Measurements from ENCODE around the gene GPA33.

GPA33 gene

GRCh38 chr1:167082511-167083027 is 7.6 kb downstream of the GPA33 start:
- no peaks in the 10 kb centered on the region for H4K20me1 ChIP-seq (ENCODE audit: control insufficient read depth, insufficient read depth, low read depth, low read length)
- no peak overlapping the region for H3K4me3 ChIP-seq (ENCODE audit: low read length)
- no peak for TF ChIP-seq EZH2phosphoT487 (IDR thresholded peaks at IDR 0.05; ENCODE audit: borderline replicate concordance, low read length)
- no peak for TF ChIP-seq CTCF (IDR thresholded peaks at IDR 0.05; ENCODE audit: low read depth, low read length, poor library complexity, severe bottlenecking)
- H3K9me2 ChIP-seq (replicated peaks; ENCODE audit: control insufficient read depth, low read length), result no peaks in the 10 kb centered on the region
- H3K27me3 ChIP-seq (ENCODE audit: control insufficient read depth, low read length), result peaks cover 42% of the 10 kb centered on the region
- H3K4me1 ChIP-seq (ENCODE audit: control insufficient read depth, low read length), result no peaks in the 10 kb centered on the region
- H3K36me3 ChIP-seq (ENCODE audit: control insufficient read depth, low read length), result no peaks in the 10 kb centered on the region
- no peak overlapping the region for H3K27ac ChIP-seq (ENCODE audit: low read depth, low read length)
- no peaks in the 10 kb centered on the region for H3K9me3 ChIP-seq (ENCODE audit: control insufficient read depth, insufficient read depth, low read length)
- no peaks in the 10 kb centered on the region for H3F3A ChIP-seq (ENCODE audit: control insufficient read depth, insufficient read depth)
- H3K79me2 ChIP-seq (ENCODE audit: control insufficient read depth, low read length), result no peaks in the 10 kb centered on the region
- no peak overlapping the region for H3K4me2 ChIP-seq (ENCODE audit: low read length)

GRCh38 chr1:167081594-167082156 is 8.5 kb downstream of the GPA33 start:
- Histone ChIP-seq H3K36me3 (ENCODE audit: control insufficient read depth, low read length) (no peaks in the 10 kb centered on the region), H4K20me1 (ENCODE audit: control insufficient read depth, insufficient read depth, low read depth, low read length) (no peaks in the 10 kb centered on the region), H3F3A (ENCODE audit: control insufficient read depth, insufficient read depth) (no peaks in the 10 kb centered on the region), H3K9me2 (replicated peaks; ENCODE audit: control insufficient read depth, low read length) (no peaks in the 10 kb centered on the region), H3K9me3 (ENCODE audit: control insufficient read depth, insufficient read depth, low read length) (no peaks in the 10 kb centered on the region), H3K4me3 (ENCODE audit: low read length) (no peak overlapping the region), H3K79me2 (ENCODE audit: control insufficient read depth, low read length) (no peaks in the 10 kb centered on the region), H3K27me3 (ENCODE audit: control insufficient read depth, low read length) (peaks cover 45% of the 10 kb centered on the region), H3K4me1 (ENCODE audit: control insufficient read depth, low read length) (no peaks in the 10 kb centered on the region), H3K27ac (ENCODE audit: low read depth, low read length) (no peak overlapping the region), H3K4me2 (ENCODE audit: low read length) (no peak overlapping the region)
- no peak for TF ChIP-seq EZH2phosphoT487 (IDR thresholded peaks at IDR 0.05; ENCODE audit: borderline replicate concordance, low read length)
- no peak for TF ChIP-seq CTCF (IDR thresholded peaks at IDR 0.05; ENCODE audit: low read depth, low read length, poor library complexity, severe bottlenecking)

GRCh38 chr1:167077868-167078210 is 12.3 kb downstream of the GPA33 start:
- no peaks in the 10 kb centered on the region for H3F3A ChIP-seq (ENCODE audit: control insufficient read depth, insufficient read depth)
- TF ChIP-seq CTCF (IDR thresholded peaks at IDR 0.05; ENCODE audit: low read depth, low read length, poor library complexity, severe bottlenecking), result no peak
- no peak for TF ChIP-seq EZH2phosphoT487 (IDR thresholded peaks at IDR 0.05; ENCODE audit: borderline replicate concordance, low read length)
- H3K4me2 ChIP-seq (ENCODE audit: low read length), result no peak overlapping the region
- H4K20me1 ChIP-seq (ENCODE audit: control insufficient read depth, insufficient read depth, low read depth, low read length), result no peaks in the 10 kb centered on the region
- no peaks in the 10 kb centered on the region for H3K9me2 ChIP-seq (replicated peaks; ENCODE audit: control insufficient read depth, low read length)
- H3K4me3 ChIP-seq (ENCODE audit: low read length), result no peak overlapping the region
- no peaks in the 10 kb centered on the region for H3K9me3 ChIP-seq (ENCODE audit: control insufficient read depth, insufficient read depth, low read length)
- no peaks in the 10 kb centered on the region for H3K36me3 ChIP-seq (ENCODE audit: control insufficient read depth, low read length)
- no peak overlapping the region for H3K27ac ChIP-seq (ENCODE audit: low read depth, low read length)
- no peaks in the 10 kb centered on the region for H3K79me2 ChIP-seq (ENCODE audit: control insufficient read depth, low read length)
- peaks cover 35% of the 10 kb centered on the region for H3K27me3 ChIP-seq (ENCODE audit: control insufficient read depth, low read length)
- H3K4me1 ChIP-seq (ENCODE audit: control insufficient read depth, low read length), result no peaks in the 10 kb centered on the region
